Left hindlimb (tissue), 1 donor: ENCODE measurements around the gene TSPAN18.

Experiments used
- DNase-seq: peaks from one replicate; pipeline ENCODE4 v3.0.0-alpha.2; 2018

Gene TSPAN18

DNA sequence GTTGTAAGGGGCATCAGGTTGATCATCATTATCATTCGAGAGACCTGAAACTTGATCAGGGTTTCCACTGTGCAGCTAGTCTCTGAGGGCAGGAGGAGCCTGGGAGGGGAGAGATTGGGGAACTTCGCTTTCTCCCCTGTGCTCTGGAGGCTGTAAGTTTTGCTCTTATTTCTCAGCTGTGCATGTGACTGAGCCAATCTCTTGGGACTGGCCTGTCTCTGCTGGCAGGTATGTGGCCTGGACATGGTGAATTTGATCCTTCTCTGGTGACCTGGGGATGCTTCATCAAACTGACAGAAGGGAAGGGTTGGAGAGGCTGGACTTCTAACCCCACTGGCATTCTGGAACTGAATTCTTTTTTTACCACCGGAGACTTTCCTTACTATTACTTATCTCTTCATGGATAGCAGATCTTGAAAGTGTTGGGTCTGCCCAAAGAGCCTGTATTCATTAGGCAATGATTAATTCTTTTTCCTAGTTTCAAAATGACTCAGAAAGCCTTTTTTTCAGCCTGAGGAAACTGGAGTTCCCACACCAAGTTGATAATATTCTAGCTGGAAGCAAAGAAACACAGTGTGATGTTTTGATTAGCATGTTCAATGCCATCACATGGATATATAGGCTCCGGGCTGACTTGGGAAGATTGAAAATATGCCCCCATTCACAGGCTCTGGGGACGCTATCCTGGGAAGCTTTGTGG, 36.5 kb downstream of the TSPAN18 start:
- no peak for DNase-seq

DNA sequence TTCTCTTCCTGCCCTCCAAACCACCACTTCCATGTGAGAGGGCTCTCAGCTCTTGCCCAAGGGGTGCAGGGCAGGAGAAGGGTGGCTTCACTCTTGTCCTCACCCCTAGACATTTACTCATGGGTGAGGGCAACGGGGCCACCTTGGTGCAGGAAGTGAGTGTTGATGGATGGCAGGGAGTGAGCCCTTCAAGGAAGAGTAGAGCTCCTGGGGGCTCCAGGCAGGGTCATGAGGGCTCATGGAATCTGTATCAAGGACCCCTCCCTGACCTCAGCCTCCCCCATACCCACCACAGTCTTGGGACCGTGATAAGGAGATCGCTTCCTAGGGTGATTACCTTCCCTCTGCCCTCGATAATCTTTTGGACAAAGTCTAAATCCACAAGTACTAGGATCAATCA, 37.8 kb downstream of the TSPAN18 start:
- DNase-seq = no peak

DNA sequence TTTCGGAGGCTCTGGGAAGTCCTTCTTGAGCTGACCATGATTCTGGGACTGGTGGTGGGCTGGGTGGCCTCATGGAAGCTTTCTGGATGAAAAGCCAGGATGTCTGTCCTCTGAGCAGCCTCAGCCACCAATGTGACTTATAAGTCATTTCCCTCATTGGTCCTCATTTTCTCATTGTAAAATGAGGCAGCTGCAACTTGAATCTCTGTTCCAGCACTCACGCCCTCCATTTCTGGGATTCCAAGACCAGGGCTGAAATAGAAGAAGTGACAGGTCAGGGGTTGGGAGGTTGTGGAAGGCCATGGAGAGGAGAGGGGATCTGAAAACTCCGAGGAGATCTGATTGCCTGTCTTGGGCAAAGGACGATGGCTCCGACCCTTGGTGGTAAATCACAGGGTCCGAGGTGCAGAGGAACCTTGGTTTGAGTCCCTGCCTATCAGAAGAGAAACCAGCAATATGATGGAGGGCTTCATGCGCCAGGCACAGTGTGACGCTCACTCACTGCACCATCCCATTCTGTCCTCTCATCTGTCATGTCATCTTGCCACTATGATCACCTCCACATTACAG, 38.3 kb downstream of the TSPAN18 start:
- DNase-seq = no peak

DNA sequence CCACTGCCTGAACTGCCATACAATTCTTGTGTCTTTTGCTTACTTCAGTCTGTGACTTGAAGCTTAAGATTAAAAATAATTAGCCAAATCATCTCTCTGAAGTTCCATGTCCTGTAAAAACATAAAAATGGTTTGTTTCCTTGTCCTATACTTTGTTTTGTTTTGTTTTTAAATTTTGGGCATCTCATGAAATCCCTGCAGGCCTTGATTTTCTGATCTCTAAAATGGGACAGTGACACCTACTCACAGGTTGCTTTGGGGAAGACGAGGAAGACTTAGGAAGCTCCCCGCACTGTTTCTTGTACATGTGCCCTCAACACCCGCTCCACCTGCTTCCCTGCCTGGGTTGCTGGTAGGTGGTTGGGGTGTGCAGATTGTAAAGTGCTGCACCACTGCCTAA, 38.9 kb downstream of the TSPAN18 start:
- no peak for DNase-seq

DNA sequence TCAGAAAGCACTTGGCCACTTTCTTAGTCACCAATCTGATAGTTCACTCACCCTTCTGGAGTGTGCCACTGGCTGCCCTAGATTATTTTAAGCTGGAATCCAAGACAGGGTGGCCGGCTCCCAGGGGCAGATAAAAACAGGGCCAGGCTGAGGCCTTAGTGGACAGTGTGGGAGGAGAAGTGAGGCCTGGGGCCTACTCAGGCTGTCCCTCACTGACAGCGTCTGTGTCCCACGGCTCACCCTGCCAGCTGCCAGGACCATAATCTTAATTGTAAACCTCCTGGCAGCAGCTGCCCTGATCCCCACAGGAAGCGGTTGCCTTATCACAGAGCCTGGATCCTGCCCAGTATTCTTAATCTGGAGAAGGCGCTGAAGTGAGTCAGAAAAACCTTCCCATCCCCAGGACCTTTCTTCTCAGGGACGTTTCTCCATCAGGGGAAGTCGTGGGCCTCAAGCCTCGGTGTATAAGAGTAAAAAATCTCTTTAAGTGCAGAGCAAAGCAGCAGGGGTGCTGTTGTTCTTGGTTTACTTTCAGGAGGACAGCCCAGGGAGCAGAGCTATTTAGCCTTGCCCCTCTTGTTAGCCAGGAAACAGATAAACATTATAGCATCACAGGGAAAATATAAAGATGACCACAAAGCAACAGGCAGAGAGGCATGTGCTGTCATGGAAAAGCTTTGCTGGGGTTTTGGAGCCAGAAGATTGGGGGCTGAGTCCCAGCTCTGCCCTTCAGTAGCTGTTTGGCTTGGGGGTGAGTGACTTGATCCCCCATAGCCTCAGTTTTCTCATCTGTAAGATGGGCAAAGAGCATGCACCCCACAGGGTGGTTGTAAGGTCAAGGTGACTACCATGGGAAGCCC, 39.6 kb downstream of the TSPAN18 start:
- DNase-seq = no peak

DNA sequence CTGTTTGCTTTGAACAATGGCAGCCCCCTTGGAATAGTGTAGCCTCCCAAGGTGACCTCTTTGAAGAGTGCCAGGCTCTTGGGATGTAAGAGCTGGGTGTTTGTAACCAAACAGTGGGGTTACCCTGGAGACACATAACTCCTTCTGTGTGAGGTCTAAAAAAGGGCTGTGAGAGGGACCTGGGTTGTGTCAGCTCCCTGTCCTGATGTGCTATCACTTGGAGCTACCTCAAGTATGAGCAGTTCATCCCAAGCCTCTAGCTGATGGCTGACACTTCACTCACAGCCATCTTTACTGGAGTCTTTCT, 40.2 kb downstream of the TSPAN18 start:
- DNase-seq = no peak

DNA sequence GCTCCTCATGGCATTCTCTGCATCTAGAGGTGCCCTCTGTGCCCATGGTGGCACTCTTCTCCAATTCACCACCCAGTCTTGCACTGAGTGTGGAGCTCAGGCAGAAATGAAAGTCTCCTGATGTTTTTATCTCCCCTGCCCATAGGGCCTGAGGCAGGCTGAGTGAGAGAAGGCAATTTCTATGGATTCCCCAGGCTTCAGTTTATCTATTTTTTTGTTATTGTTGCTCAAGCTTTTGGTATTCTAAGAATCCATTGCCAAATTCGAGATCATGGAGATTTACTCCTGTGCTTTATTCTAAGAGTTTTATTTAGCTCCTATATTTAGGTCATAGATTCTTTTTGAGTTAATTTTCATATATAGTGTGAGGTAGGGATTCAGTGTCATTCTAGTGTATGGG, 40.7 kb downstream of the TSPAN18 start:
- no peak for DNase-seq

DNA sequence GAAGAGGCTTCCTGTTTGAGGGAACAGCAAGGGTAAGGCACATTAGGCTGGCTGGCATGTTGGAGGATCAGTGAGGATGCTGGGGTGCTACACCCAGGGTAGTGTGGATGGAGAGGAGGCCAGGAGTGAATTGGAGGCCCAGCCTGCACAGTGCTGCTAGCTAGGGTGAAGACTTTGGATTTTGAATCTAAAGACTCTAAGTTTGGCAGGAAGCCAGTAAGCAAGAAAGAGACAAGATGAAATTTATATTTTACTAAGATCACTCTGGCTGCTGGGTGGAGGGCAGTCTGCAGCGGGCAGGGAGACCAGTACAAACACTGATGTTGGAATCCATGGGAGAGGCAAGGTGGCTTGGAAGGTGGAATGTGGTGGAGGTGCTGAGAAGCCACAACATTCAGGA, 43.6 kb downstream of the TSPAN18 start:
- no peak for DNase-seq

DNA sequence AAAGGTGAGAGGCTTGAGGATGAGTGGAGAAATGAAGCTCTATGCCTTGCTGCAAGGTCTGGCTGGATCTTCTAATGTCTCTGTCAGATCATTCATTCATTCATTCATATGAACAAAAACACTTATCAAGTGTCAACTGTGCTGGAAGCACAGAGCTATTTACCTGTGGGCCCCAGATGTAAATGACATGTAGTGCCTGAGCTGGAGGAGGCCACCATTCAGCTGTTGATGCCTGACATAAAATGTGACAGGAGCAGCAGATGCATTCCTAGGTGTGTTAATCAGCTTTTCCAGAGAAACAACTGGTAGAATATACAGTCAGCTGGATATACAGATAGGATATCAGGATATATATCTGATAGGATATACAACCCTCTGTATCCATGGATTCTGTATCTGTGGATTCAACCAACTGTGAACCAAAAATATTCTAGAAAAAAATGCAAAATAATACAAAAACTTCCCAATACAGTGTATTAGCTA, 44.5 kb downstream of the TSPAN18 start:
- DNase-seq = no peak

DNA sequence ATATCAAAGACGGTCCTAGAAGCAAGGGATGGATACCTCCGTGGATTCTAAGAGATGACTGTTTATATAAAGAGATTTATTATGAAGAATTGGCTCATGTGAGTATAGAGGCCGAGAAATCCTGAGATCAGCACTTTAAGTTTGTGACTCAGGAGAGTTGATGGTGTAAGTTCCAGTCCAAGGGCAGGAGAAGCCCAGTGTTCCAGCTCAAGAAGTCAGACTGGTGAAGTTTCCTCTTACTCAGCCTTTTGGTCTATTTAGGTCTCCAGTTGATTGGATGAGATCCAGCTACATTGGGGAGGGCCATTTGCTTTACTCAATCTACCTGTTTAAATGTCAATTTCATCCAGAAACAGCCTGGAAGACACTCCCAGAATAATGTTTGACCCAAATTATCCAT, 45.1 kb downstream of the TSPAN18 start:
- DNase-seq = no peak

DNA sequence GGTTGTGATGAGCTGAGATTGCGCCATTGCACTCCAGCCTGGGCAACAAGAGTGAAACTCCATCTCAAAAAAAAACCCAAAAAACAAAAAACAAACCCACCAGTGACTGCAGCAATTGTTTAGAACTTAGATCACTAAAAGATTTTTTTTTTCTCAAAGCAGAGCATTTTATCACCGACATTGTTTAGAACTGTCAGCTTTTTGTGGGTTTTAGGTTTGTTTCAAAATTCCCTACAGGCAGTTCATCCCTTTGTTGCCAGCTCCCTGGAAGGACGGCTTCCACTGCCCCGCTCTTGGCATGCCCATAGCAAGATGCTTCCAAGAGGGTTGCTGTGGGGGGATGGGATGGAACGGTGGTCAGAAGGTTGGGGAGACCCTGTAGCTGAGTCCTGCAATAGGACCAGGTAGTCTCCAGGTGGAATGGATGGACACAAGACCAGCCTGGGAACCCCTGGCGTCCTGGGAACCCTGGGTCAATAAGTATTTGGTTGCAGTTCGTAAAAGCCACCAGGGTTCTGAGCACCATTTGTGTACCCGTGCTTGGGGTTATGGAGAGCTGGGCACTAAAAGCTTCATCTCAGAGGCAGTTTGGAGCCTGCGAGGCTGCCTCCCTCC, 46.7 kb downstream of the TSPAN18 start:
- no peak for DNase-seq

DNA sequence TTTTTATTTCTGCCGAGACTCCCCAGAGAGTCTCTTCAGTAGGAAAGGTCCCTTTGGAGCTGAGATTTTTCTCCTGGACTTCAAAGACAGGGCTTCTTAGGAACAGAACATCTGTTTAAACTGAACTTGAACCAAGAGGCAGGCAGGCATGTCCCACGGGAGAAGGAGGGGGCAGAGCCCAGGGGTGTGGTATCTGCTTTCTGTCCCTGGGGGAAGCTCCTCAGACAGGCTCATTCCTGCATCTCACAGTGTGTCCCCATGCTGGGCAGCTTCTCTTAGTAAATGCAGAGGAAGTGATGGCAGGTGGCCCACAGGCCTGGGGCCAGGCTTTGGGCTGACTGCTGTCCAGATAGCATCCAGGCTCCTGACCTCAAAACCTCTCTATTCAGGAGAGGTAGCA, 47.3 kb downstream of the TSPAN18 start:
- DNase-seq = no peak

DNA sequence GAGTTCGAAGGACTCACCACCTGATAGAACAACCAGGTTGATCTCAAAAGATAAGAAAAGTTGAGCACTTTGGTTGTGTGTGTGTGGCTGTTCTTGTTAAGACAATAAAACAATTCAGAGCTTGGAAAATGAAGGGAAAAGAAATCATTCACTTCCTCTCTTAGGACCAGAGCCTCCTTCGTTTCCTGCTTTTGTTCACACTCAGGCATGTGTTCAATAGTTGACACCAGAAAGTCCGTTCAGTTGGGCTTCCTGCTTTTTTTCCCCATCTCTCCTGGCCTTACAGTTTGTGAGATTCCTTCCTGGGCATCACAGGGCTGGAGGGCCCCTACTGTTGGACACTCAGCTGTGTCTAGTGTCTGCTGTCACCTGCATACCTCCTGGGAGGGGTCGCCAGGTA, 48.0 kb downstream of the TSPAN18 start:
- DNase-seq = no peak

DNA sequence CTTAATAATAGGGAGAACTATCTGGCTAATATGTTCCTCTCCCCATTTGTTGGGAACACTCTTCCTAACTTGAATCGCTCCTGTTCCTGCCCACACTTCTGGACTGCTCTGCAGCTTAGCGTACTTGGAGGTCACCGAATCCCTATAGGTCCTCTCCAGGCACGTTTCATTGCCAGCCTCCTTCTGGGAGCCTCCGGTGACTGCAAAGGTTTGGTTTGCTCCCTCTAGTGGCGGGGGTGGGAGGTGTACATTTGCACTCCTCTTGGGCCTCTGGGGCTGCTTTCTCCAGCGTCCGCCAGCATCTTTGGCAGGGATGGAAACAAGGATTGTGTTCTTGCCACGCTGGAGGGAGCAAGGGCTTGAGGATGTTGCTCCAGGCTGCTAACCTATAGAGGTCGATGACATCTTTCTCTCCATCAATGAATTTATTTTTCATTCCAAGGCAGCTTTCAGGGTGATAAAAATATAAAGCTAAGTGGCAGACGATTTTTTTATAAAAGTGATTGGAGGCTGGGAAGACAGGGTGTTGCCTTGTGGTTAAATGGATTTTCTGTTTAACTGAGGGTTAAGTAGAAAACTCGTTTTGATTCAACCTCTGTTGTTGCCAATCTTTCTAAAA, 48.7 kb downstream of the TSPAN18 start:
- no peak for DNase-seq

DNA sequence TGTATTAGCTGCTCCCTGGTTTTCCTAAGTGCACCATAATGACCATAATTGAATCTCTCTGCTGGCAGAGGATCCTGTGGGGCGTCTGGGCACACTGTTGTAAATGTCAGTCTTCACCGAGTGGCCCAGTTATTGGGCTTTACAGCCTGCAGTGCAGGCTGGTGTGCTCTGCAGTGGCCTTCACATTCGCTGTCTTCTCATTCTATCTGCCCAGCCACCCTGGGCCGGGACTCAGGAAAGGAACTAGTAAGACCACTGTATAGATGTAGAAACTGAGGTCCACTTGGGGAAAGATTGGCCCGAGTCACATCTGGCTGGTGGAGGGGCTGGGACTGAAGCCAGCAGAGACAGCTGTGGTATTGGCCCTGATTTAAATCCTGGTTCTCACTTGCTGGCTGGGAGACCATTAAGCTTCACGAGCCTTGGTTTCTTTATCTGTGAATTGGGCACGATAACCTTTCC, 49.3 kb downstream of the TSPAN18 start:
- no peak for DNase-seq

DNA sequence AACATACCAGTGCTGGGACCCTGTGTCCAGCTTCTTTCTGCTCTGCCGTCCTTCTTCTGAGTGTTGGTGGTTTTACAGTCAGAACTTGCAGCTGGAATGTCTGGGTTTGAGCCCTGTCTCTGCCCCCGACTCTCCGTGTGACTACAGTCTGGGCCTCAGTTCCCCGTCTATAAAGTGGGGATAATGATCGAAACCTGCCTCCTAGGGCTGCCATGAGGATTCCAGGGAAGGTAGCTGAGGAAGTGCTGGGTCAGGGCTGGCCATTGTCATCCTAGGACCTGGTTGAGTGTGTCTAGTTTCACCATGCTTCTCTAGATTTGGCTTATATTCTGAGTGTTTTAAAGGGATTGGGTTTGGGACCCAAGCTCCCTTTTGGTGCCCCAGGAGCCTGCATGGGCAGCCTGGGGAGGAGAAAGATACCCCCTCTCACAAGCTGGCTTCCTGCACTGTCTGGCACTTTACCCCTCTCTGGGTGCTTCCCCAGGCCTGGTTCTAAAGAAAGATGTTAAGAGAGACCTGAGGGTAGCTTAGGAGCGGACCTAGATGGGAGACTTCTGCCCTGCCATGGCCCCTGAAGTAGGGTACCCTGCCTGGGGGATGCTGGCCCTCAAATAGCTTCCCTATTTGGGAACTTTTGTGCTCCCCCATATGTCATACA, 49.9 kb downstream of the TSPAN18 start:
- no peak for DNase-seq

DNA sequence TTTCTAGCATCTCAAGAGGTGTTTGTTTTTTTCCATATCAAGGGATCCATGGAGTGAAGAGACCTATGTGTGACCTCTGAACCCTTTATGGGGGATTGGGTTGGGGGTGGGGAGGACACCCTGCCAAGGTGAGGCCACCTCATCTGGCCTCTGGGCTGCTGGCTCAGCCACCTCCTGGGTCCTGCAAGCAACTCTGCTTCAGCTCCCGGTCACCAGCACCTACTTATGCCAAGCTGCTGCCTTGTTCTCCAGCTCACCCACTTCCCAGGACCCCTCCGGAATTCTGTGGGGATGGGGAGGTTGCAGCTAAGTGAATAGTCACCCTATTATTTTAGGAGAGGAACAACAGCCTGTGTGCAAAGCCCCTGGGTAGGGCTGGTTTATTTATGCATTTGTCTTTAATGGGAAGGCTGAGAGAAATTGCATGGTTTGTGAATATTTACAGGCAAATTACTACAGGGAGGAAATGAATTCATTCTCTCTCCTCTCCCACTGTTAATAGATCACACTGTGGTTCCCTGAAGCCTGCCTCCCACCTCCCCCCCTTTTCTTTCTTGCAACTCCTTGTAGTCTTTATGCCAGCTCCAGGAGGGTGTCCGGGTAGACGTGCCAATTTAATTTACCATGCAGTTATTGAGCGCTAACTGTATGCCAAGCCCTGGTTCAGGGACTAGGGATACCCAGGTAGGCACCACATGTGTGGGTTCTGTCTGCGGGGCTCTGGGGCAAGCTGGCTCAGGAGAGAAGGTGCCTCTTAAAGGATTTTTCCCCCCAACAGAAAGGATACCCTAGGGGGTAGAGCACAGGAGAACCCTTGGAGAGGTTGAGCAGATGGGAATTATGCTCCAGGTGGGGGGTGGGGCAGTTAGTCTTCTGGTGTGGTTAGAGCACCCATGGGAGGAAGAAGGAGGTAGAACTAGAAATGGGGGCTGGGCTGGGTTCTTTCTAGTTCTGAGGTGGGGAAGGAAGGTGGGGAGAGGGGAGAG, 50.7 kb downstream of the TSPAN18 start:
- DNase-seq = no peak

DNA sequence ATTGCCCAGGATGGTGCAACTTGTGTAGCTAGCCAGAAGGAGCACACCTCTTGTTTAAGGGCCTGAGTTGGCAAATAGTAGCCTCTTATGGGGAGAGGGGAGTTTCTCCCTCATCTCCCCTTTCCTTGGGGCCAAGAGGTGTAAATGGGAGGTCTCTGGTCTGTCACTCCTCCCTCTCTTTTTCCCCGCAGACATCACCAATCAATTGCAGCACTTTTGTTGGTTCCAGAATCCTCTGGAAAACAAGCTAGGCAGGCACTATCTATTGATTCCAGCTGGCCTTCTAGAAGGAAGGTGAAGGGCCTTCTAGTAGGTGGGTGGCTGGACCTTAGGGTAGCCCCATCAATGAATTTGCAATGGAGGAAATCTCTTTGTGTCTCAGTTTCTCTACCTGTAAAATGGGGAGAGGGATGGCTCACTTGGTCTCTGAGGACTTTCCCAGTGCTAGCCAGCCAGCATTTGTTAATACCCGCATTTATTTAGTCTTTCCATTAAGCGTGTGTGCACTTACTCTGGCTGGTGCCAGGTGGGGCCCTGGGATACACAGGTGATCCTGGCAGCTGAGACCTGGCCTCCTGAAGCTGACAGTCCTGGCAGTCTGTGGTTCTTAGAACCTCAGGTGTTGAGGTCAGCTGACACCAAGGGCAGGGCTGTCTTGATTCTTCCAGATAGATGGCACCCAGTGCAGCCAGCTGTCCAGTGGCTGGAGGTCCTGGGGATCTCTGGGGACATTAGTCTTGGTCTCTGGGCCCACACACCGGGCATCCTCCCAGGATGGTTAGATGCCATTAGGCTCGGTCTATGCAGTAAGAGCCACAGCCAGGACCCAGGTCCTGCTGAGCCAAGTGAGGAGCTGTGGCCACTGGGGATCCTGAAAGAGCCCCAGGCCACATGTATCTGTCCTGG, 51.7 kb downstream of the TSPAN18 start:
- DNase-seq = no peak

DNA sequence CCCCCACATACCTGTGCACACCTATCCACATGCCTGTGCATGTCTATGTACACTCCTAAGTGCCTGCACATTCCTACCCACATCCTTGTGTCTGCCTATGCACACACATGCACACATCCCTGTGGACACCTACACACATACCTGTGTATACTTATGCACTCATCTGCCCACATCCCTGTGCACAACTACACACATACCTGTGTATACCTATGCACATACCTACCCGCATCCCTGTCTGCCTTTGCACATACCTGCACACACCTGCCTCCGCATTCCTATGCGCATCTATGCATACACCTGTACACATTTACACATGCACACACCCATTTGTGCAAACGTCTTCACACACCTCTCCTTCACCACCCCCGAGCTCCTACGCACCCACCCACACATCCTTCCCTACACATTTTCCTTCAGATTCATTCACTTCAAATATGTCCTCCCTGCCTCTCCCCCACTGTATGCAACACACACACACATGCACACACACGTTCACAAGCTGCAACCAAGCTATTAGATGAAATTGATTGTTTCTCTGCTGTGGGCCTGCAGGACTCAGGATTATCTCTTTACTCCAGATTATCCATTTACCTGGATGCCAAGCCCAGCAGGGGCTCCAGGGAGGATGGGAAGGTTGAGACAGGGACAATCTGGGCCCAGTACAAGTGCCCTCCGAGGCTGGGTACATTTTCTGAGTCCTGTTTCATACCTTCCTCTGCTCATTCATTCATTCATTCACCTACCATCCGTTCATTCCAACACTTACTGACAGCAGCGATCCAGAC, 53.2 kb downstream of the TSPAN18 start:
- DNase-seq = no peak
